A172 (cell line): ENCODE data around the gene OTUD3. TPM values are rescaled to one million over a fixed set of nuclear protein-coding genes. Genes with fewer than 3 reads are reported as not detected.
A peak's percentile ranks its signal among the peaks of the same experiment; 100 is the strongest.
"Not testable (repeated sequence)": the region's sequence is repeated elsewhere in the genome, so short reads cannot be mapped to it uniquely, and the experiment has no call there.

ENCODE experiments used
- DNase-seq: peaks from one replicate; pipeline ENCODE4 v3.0.0-alpha.2; 2015; ENCODE audit warnings: low spot score
- total RNA-seq: library from RNA; depleted of rRNA; stranded (reverse); fragments of >200 nt; shearing (Covaris generic); gene quantifications from 2 replicates; pipeline ENCODE4 v1.2.3, GENCODE V29; 2014

The OTUD3 gene
- total RNA-seq, 1 experiment from 2014 or later = 2.4 TPM

- not testable (repeated sequence) for DNase-seq
These were observed 12.7 kb upstream of the OTUD3 start for GRCh38 chr1:19869453-19869852.

GRCh38 chr1:19869929-19870328 is 12.3 kb upstream of the OTUD3 start:
- DNase-seq = no peak

- no peak for DNase-seq
These were observed 10.0 kb upstream of the OTUD3 start for GRCh38 chr1:19872190-19872589.

- DNase-seq = no peak
These were observed 4.9 kb upstream of the OTUD3 start for GRCh38 chr1:19877181-19877750.

- peak; percentile 31 for DNase-seq
These were observed 4.2 kb upstream of the OTUD3 start for GRCh38 chr1:19877821-19878636.

- no peak for DNase-seq
These were observed 3.6 kb upstream of the OTUD3 start for GRCh38 chr1:19878637-19878985.

- no peak for DNase-seq
These were observed 3.0 kb upstream of the OTUD3 start for GRCh38 chr1:19879227-19879626.

- DNase-seq = no peak
These were observed 2.5 kb upstream of the OTUD3 start for GRCh38 chr1:19879661-19880060.

- DNase-seq = not testable (repeated sequence)
These were observed 1.4 kb upstream of the OTUD3 start for GRCh38 chr1:19880841-19881240.

- no peak for DNase-seq
These were observed 2.1 kb downstream of the OTUD3 start for GRCh38 chr1:19884312-19884711.

GRCh38 chr1:19885821-19886220 is 3.6 kb downstream of the OTUD3 start:
- DNase-seq = no peak

- no peak for DNase-seq
These were observed 5.9 kb downstream of the OTUD3 start for GRCh38 chr1:19888112-19888511.

GRCh38 chr1:19889656-19890055 is 7.5 kb downstream of the OTUD3 start:
- DNase-seq = no peak

GRCh38 chr1:19892129-19892528 is 9.9 kb downstream of the OTUD3 start:
- DNase-seq = no peak

- no peak for DNase-seq
These were observed 10.5 kb downstream of the OTUD3 start for GRCh38 chr1:19892628-19893168.

GRCh38 chr1:19893687-19894086 is 11.5 kb downstream of the OTUD3 start:
- no peak for DNase-seq

GRCh38 chr1:19894218-19894617 is 12.0 kb downstream of the OTUD3 start:
- DNase-seq = no peak

- DNase-seq = no peak
These were observed 19.5 kb downstream of the OTUD3 start for GRCh38 chr1:19901653-19902052.

GRCh38 chr1:19903621-19904020 is 21.4 kb downstream of the OTUD3 start:
- peak; percentile 17 for DNase-seq

- no peak for DNase-seq
These were observed 25.3 kb downstream of the OTUD3 start for GRCh38 chr1:19907456-19907855.

- DNase-seq = no peak
These were observed 27.2 kb downstream of the OTUD3 start for GRCh38 chr1:19909392-19909791.

GRCh38 chr1:19909971-19910370 is 27.8 kb downstream of the OTUD3 start:
- no peak for DNase-seq

GRCh38 chr1:19910650-19911049 is 28.5 kb downstream of the OTUD3 start:
- DNase-seq = no peak
